Stimulated activated CD8-positive, alpha-beta memory T cell treated with anti-CD3 and anti-CD28 coated beads, Interleukin-15, amount 100 ng/mL, for 1 hour (primary cell): ENCODE measurements around the gene RPL28.

ENCODE experiments used
- DNase-seq: peaks from one replicate; pipeline ENCODE4 v3.0.0-alpha.2; 2020; ENCODE audit warnings: low read depth

The RPL28 gene

GRCh38 chr19:55451163-55451964 is 65.6 kb downstream of the RPL28 start:
- DNase-seq: no peak

- no peak for DNase-seq
Measured at GRCh38 chr19:55451965-55452748, 66.4 kb downstream of the RPL28 start.
